22Rv1 (cell line): Measurements from ENCODE around the gene E2F6.
"Not testable (repeated sequence)": the region's sequence is repeated elsewhere in the genome, so short reads cannot be mapped to it uniquely, and the experiment has no call there.

Source experiments
- CTCF ChIP-seq: fragments of 450-650 bp; IDR thresholded peaks from 2 replicates; pipeline ENCODE4 v1.5.1; 2017; ENCODE audit warnings: mild to moderate bottlenecking
- ZFX ChIP-seq: fragments of 450-650 bp; IDR thresholded peaks from 2 replicates; pipeline ENCODE4 v1.6.1; 2017; ENCODE audit warnings: antibody characterized with exemption, borderline replicate concordance

GRCh38 chr2:11405074-11405406 is 60.9 kb downstream of the E2F6 start:
- not testable (repeated sequence) for TF ChIP-seq CTCF, ZFX
